CD1c-positive myeloid dendritic cell (primary cell): ENCODE measurements around the gene CUBN.
A peak's percentile ranks its signal among the peaks of the same experiment; 100 is the strongest.

ENCODE experiments used
- DNase-seq: peaks from one replicate; pipeline ENCODE4 v3.0.0-alpha.2; 2016; ENCODE audit errors: extremely low spot score

Gene CUBN

DNA sequence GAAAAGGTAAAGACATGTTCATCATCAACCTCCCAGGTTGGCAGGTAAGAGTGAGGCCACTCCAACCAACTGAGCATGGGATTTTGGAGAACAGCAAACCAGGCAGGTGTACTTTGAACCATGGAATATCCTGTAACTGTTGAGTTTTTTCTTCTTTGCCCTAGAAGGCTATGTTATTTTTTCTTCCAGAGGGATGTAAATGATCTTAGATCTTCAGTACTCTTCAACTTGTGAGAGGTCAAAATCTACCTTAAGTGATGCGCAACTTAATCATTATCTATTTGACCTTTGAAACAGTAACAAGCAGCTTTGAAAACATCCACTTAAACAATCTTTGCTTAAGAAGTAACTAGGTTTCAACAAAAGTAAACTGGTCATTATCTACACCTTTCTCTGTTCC lies at the start of gene CUBN:
CUBN (minus strand) TSS at position 71 of the 400 bp plus-strand sequence; CDS start at position 25, 46 bp downstream.
- no peak for DNase-seq

DNA sequence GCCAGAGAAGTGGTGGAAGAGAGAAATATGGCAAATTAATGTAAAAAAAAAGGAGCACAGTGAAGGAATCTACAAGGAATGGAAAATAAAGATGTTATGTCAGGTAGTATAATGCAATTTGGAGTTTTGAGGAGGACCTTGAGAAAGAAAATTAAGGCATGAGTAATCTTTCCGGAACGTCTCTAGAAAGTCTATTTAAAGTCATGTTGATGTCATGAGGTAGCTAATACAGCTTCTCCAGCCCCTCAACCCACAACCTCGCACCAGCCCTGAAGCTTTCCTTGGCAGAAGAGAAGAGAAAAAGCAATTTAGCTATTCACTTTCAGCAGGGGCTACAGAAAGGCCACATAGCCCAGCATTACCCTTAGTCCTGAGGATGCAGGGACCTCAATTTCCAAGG lies 49.4 kb upstream of the CUBN start:
- no peak for DNase-seq

DNA sequence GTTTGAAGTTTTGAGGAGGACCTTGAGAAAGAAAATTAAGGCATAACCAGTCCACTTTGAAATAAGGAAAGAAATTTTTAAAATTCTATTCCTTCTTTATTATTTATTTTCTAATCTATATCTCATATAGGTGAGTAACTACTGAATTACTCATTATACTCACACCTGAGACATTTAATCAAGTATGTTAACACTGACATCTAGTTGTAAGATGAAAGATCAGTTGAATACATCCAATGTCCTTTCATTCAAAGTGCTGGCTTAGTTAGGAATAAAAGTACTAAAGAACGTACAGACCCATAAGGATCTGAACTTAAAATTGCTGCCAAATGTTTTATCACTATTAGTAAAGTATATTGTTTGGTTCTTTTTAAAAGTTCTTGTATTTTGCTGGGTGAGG lies 48.4 kb upstream of the CUBN start:
- no peak for DNase-seq

DNA sequence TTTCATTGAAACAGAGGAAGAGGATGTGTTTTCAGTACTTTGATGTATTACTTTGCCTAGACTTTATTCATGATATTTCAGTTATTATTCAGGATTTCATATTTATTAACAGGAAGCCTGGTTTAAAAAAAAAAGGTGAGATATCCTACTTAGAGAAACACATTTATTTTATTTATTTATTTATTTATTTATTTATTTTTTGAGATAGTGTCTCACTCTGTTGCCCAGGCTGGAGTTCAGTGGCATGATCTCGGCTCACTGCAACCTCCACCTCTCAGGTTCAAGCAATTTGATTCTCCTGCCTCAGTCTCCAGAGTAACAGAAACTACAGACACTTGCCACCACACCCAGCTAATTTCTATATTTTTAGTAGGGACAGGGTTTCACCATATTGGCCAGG lies 47.4 kb upstream of the CUBN start:
- DNase-seq: no peak

DNA sequence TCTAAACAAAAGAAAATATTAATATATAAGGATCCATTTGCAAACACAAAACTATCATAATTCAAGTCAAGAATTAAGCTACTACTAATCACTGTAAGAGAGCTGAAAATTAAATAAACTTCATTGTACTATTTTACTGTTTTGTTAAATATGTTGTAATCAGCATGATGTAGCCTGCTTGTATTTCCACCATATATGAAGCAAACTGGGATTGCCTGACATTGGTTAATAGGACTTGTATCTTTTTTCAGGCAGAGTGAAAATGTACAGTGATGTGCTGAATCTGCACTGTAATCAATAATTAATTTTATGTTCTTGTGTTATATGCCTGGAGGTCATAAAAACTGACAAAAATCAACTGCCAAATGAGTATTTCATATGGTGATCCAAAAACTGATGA lies 46.5 kb upstream of the CUBN start:
- DNase-seq: no peak

DNA sequence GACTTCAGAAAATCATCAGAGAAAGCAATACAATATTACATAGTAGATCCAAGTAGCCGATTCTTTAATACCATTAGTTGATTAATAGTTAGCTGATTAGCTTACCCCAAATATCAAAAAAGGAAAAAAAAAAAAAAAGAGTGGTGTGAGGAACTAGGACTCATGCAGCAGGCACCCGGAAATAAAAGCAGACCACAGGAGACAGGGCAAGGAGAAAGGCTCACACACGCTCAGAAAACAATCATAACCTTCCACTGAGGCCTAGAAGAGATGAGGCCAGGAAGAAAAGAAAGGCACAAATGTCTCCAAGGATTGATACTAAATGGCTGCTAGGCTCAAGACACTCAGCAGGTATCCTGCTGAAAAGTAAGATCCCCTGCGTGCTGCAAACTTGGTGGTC lies 45.9 kb upstream of the CUBN start:
- peak; percentile 34 for DNase-seq

DNA sequence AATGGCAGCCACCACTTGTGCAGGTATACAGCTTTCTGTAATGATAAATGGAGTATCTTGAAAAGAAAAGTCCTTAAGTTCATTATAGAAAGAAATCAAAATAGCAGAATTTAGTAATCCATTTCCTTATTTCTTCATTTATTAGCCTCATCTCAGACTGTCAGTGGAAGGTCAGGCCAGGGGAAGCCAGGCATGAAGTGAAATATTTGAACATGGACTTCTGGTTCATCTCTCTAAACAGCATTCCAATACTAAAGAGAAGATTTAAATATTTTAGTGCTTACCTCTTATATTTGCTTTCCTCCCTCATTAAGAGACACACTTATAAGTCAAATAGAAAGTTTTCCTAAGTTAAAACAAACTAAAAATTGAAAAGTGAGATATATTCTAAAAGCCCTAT lies 45.0 kb upstream of the CUBN start:
- no peak for DNase-seq

DNA sequence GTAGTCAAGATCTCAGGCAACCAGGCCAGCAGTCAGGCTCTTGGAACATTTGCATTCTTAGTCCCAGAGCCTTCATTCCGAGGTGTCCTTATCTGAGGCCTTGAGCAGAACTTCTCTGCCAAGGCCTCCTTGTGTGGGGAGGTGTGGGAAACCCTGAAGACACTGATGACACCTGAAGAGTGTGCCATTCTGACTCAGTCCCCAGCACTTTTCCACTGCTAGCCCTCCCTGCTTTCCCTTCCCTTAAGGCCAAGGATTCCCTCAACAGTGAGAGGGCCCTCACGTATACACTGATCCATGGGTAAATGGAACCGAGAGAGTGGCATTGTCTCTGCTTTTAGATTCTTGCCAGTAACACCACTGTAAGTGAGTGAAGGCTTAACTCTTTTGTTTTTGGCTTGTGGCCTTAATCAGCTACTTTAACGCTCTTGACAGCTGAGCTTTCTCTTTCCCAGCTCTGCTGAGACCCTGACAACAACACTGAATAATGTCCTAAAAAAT lies 41.6 kb upstream of the CUBN start:
- no peak for DNase-seq

DNA sequence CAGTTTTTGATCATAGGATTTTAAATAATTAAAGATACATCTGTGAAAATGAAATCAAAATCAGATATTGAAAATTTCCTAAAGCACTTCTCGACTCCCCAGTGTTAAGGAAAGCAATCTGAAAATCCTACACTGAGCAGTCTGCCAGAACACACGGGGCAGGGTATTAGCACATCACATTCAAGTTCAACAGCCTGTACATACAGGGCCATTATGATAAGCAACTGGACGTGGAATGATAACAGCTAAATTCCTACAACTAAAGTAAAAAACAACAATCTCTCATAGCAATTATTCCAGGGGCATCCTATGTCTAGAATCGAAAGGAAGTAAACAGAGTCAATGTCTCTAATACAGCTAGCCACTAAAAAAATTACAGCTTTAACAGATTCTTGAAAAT lies 40.2 kb upstream of the CUBN start:
- DNase-seq: no peak

DNA sequence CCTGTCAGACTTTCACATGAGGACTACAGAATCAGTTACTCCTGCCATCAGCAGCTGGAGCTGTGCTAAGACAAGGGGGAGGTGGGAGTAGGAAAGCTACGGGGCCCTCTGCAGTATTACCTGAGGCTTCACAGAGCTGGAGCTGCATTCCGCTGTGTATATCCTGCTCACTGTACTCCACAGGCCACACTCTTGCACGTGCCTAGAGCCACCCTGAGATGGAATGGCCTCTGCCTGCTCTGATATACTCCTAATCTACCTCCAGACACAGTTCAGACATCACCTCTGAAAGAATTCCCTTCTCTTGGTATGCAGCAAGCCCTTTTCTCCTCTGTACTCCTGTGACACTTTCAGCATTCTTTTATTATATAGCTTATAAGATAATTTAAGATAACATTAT lies 37.1 kb upstream of the CUBN start:
- DNase-seq: no peak

DNA sequence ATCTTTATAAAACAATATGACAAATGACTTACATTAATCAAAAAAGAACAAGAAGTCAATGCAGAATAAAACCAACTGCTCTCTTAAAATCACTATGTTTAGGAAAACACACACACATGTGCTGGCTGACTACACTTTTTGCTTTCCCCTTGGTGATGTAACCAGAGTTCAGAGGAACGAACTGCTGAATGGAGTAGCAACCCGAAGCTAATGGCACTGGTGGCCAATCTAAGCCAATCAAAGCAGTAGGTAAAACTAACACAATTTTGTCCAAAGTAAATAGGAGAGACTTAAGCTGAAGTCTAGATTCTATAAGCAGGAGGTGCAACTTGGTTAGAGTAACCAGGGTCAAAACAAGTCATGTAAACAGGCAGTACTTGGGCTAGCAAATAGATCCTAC lies 33.2 kb upstream of the CUBN start:
- DNase-seq: no peak

DNA sequence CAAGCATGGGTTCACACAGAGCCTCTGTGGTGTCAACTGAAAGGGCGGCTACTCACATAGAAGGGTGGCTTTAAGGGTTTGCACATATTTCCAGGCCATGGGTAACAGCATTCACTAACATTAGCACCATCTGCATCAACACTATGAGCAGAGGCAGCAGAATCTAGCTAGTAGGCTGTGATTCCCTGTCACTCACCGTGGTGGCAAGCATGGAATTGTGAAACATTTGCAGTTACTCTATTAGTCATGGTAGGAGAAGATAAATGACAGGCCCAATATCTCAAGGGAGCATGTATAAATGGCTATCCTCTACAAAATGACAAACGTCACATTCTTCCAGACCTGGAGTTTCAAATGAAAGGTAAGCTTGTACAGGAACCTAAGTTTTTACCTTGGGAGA lies 32.2 kb upstream of the CUBN start:
- no peak for DNase-seq

DNA sequence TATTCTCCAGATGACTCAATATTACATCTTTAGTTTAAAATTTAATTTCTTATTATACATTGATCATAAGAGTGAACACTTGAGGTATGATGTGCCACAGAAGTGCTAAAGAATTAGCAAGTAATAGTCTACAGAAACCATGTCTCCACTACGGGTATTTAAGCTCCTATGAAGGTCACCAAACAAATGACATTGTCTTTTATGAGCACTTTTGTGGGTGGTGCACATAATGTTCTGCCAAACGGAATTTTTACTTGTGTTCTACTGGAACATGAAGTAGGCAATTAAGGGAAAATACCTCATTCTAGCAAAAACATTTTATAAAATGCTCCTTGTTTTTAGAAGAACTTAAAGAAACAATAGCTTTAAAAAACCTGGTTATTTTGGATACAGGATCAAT lies 27.4 kb upstream of the CUBN start:
- no peak for DNase-seq

DNA sequence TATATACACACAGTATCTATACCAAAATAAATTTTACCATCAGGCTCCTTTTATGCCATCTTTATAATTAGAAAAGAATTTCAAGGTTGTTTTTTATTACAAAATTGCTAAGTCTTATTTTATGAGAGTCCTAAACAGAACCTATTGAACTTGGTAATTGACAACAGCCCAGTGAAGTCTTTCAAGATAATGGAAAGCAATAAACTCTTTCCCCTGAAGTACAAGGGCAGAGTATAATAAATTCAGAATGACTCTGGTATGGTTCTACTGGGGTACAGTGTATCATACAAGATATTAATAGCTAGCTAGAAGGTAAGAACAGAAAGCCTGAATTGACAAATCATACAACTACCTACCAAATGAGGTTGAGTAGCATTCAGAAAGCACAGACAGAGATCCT lies 26.2 kb upstream of the CUBN start:
- DNase-seq: no peak

DNA sequence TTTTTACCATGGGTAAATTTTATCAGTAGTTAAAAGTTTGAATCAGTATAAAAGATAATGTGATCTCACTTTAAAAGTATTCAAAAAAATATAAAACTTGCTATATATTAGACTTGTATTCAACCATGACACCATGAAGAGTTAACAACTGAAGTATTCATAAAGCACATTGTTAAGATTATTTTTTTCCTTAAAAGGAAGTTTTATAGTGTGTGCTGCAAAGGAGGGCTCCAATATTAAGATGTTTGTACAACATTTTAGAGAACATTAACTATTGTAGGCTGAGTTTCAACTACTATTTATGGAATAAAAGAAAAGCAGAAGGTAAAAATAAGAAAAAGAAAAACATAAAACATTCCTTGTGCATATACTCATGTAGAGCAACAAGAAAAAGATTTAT lies 24.5 kb upstream of the CUBN start:
- DNase-seq: no peak

DNA sequence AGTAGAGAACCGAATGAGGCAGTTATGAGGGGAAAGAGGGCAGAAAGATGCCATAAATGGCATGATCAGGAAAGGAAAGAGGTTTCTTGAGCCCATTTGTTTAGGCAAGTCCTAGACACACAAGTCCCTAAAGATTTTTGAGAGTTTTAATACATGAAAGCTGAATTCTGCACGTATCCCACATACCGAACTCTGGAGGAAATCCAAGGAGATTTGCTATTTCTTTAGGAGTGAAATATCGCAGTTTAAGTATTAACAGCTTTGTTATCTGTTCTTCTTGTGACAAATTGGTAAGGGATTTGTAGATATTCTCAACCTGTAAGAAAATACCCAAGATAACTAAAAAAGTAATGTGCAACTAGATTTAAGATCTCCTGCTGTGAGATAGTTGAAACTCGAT lies 23.7 kb upstream of the CUBN start:
- DNase-seq: no peak

DNA sequence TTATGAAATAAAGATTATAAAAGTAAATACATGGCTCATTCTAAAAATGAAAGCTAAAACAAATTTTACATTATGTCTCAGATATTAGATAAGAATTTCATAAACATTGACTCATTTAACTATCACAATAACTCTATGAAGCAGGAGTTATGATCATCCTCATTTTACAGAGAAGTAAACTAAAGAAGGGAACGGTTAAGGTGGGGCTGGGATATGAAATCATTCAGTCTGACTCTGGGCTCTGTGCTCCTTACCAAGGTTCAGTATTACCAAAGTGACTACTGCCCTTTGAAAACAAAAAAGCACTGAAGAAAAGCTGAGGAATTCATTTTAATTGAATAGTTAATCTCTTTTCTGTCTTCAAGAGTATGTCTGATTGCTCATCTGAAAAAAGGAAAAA lies 22.1 kb upstream of the CUBN start:
- no peak for DNase-seq

DNA sequence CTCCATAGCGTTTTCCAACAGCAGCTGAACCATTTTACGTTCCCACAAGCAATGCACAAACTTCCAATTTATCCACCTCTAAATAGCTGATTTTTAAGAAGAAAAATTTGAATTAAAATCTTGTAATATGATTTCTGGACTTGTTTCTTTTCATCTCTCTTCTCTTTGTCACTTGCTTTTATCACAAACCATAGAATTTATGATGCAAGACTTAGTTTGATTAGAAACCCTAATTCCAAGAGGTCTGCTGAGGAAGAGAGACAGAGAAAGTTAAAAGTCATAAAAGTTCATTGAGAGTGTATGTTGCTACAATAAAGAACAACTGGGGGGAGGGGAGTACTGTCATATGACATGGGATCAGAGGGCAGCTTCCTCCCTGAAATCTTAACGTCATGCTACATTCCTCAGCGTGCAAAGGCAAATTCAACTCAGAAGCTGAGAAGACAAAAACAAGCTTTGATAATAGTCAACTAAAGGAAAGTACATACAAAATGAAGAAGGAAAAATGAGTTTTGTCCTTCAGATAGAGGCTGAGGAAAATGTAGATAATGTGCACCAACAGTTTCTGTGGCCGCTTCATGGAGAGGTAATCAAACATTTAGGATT lies 18.4 kb upstream of the CUBN start:
- peak; percentile 33 for DNase-seq

DNA sequence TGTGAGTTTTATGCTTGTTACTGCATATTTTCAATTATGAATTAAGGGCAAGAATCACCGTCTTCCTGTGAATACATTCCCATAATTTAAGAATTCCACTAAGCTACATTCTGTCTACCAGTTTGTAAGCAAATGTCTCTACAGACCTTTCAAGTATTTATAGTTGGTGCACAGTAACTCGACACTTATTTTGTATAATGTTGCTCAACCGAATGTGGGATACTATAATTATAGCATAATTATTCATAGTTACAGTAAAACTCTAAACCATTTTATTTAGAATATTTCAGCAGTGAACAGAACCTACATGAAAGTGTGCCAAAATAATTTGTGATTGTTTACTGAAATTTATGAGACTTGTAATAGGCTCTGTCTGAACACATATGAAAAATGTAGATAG lies 17.3 kb upstream of the CUBN start:
- no peak for DNase-seq

DNA sequence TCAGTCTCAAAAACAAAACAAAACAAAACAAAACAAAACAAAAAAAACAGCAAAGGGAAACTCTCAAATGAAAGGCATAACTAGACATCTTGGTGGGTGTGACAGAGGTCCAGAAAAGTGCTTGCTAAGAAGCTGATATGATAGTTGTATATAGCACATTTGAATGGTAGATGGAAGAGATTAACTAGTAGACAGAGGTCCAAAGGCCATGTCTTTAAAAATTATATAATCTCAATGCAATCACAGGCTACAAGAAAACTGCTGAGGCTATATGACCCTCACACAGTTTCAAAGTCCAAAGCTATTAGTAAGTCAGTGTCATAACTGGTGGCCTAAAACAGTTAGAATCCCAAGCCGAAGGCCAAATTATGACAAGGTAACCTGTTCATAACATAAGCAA lies 15.6 kb upstream of the CUBN start:
- DNase-seq: no peak

DNA sequence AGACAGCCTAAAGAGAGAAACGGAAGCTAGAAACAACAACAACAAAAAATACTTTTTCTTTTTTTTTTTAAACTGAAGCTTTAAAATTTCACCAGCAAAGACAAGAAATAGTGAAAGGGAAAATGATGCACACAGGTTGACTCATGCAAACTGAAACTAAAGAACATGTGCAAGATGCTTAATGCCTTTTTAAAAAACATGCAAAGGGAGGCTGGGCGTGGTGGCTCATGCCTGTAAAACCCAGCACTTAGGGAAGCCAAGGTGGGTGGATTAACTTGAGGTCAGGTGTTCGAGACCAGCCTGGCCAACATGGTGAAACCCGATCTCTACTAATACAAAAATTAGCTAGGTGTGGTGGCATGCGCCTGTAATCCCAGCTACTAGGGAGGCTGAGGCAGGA lies 15.1 kb upstream of the CUBN start:
- DNase-seq: no peak

DNA sequence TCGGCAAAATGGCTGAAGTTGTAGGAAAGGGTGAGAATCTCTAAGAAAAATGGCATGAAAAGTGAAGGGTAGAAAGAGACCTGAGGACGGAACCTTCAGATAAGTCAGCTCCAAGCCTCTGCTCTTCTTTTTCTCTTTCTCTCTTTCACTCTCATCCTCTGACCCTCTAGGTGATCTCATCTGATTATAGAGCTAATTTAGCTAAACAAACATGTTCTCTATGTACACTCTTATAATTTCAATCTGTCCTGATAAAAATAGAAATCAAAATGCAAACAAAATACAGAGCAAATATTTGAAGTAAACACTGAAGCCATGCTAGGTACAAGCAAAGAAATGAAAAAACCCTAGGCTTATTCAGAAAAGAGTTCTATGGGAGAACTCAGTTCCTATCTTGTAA lies 14.4 kb upstream of the CUBN start:
- no peak for DNase-seq

DNA sequence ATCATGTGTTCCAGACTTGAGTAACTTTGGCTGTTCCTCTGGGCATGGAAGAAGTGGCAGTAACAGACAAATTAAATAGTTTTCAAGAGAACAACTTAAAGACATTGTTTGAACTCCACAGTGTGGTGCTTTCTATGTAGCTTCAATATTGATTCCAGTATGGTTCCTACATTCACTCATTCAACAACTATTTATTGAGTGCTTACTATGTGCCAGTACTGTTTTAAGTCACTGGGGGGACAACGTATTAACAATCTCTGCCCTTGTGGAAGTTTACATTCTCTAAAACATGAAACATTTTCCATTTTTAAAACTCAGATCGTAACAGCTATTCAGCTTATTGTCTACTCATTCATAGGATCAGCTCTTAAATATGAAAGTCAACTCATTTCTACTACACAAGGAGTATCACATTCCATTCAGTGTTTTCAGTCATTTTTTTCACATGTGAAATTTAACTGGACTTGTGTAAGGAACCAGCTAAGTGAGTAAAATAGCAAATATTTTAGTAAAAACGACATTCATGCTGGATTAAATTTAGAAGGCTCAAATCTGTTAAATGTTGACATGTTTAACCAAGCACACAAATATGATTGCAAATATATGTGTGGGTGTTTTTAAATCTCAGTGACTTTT lies 13.6 kb upstream of the CUBN start:
- DNase-seq: no peak
